MM.1S (cell line): ENCODE results near the gene SPINK14.

Experiments used
- DNase-seq: peaks from one replicate; pipeline ENCODE4 v3.0.0-alpha.2; 2015
- H2AFZ ChIP-seq: fragments of 300-600 bp; sonication (generic); 2 replicates; pipeline ENCODE4 v1.6.0; 2016; ENCODE audit warnings: antibody characterized with exemption, low read length
- H3F3A ChIP-seq: fragments of 300-600 bp; sonication (generic); 2 replicates; pipeline ENCODE4 v1.6.1; 2016; ENCODE audit warnings: mild to moderate bottlenecking, antibody characterized with exemption, low read length, moderate library complexity, mixed read lengths; ENCODE audit not compliant: insufficient read depth
- H3K27ac ChIP-seq: fragments of 300-600 bp; sonication (generic); 2 replicates; pipeline ENCODE4 v1.5.1; 2016; ENCODE audit warnings: mild to moderate bottlenecking, low read length
- H3K27me3 ChIP-seq: fragments of 300-600 bp; sonication (generic); replicated peaks from 2 replicates; pipeline ENCODE4 v1.6.0; 2016; ENCODE audit warnings: low read length; ENCODE audit not compliant: insufficient read depth
- H3K36me3 ChIP-seq: fragments of 300-600 bp; sonication (generic); replicated peaks from 2 replicates; pipeline ENCODE4 v1.6.1; 2016; ENCODE audit warnings: mild to moderate bottlenecking, low read length, mixed read lengths; ENCODE audit not compliant: insufficient read depth
- H3K4me1 ChIP-seq: fragments of 300-600 bp; sonication (generic); 2 replicates; pipeline ENCODE4 v1.6.1; 2016; ENCODE audit warnings: low read length, mixed read lengths
- H3K4me2 ChIP-seq: fragments of 300-600 bp; sonication (generic); 2 replicates; pipeline ENCODE4 v1.6.0; 2016; ENCODE audit warnings: low read depth, low read length
- H3K4me3 ChIP-seq: fragments of 300-600 bp; sonication (generic); 2 replicates; pipeline ENCODE4 v1.5.1; 2016; ENCODE audit warnings: low read length, mixed read lengths
- H3K79me2 ChIP-seq: fragments of 300-600 bp; sonication (generic); 2 replicates; pipeline ENCODE4 v1.6.1; 2016; ENCODE audit warnings: mixed run types, low read length, mixed read lengths
- H3K9ac ChIP-seq: fragments of 300-600 bp; sonication (generic); 2 replicates; pipeline ENCODE4 v1.6.1; 2016; ENCODE audit warnings: low read length, mixed read lengths
- H3K9me2 ChIP-seq: fragments of 300-600 bp; sonication (generic); replicated peaks from 2 replicates; pipeline ENCODE4 v1.6.1; 2016; ENCODE audit warnings: mild to moderate bottlenecking, low read length, mixed read lengths; ENCODE audit not compliant: insufficient read depth
- H3K9me3 ChIP-seq: fragments of 300-600 bp; sonication (generic); replicated peaks from 2 replicates; pipeline ENCODE4 v1.6.1; 2016; ENCODE audit warnings: mild to moderate bottlenecking, low read length, mixed read lengths; ENCODE audit not compliant: insufficient read depth
- H4K20me1 ChIP-seq: fragments of 300-600 bp; sonication (generic); 2 replicates; pipeline ENCODE4 v1.6.1; 2016; ENCODE audit warnings: mild to moderate bottlenecking, low read length, moderate library complexity, mixed read lengths; ENCODE audit not compliant: insufficient read depth
- EZH2 ChIP-seq: fragments of 300-600 bp; sonication (generic); optimal IDR thresholded peaks from 2 replicates; pipeline ENCODE3; 2017; ENCODE audit warnings: low read depth, mild to moderate bottlenecking, antibody characterized with exemption, low read length, mixed read lengths
- EZH2phosphoT487 ChIP-seq: fragments of 300-600 bp; sonication (generic); IDR thresholded peaks from 2 replicates; pipeline ENCODE4 v1.6.1; 2018; ENCODE audit warnings: antibody characterized with exemption, low read length
- TF ChIP-seq, protein P1 (sequence below): fragments of 300-600 bp; sonication (generic); IDR thresholded peaks from 2 replicates; pipeline ENCODE4 v1.5.1; 2016; ENCODE audit warnings: antibody characterized with exemption, low read length, mixed read lengths

The SPINK14 gene

DNA sequence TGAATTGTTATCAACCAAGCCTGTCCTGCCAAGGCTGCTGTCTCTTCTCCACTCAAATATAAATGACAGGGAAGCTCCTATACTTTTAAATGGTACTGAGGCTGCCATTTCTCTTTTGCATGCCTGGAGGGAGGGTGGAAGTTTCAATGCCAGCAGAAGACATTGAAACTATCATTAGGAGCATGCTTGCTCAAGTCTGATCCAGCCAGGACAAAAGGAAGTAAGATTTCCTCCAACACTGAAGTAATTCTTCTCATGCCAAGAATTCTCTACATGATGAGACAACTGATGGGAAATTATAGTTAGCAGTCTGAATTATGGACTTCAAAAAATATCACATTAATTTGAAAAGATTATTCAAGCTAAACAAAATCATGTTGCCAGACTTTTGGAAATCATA, 39.9 kb downstream of the SPINK14 start:
- H3F3A ChIP-seq, result no peaks in the 10 kb centered on the region
- no peak overlapping the region for H3K4me3 ChIP-seq
- no peak for DNase-seq
- no peaks in the 10 kb centered on the region for H3K36me3 ChIP-seq
- H3K27me3 ChIP-seq, result no peaks in the 10 kb centered on the region
- no peak overlapping the region for H3K4me2 ChIP-seq
- no peaks in the 10 kb centered on the region for H3K79me2 ChIP-seq
- H3K4me1 ChIP-seq, result no peaks in the 10 kb centered on the region
- no peak overlapping the region for H3K27ac ChIP-seq
- no peak overlapping the region for H2AFZ ChIP-seq
- H4K20me1 ChIP-seq, result no peaks in the 10 kb centered on the region
- TF ChIP-seq EZH2phosphoT487, result no peak
- TF ChIP-seq EZH2, result no peak
- TF ChIP-seq, protein P1, sequence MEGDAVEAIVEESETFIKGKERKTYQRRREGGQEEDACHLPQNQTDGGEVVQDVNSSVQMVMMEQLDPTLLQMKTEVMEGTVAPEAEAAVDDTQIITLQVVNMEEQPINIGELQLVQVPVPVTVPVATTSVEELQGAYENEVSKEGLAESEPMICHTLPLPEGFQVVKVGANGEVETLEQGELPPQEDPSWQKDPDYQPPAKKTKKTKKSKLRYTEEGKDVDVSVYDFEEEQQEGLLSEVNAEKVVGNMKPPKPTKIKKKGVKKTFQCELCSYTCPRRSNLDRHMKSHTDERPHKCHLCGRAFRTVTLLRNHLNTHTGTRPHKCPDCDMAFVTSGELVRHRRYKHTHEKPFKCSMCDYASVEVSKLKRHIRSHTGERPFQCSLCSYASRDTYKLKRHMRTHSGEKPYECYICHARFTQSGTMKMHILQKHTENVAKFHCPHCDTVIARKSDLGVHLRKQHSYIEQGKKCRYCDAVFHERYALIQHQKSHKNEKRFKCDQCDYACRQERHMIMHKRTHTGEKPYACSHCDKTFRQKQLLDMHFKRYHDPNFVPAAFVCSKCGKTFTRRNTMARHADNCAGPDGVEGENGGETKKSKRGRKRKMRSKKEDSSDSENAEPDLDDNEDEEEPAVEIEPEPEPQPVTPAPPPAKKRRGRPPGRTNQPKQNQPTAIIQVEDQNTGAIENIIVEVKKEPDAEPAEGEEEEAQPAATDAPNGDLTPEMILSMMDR, result no peak
- H3K9me2 ChIP-seq, result no peaks in the 10 kb centered on the region; the same call in 1 of the 2 replicates
- H3K9me3 ChIP-seq, result no peaks in the 10 kb centered on the region
- H3K9ac ChIP-seq, result no peak overlapping the region

DNA sequence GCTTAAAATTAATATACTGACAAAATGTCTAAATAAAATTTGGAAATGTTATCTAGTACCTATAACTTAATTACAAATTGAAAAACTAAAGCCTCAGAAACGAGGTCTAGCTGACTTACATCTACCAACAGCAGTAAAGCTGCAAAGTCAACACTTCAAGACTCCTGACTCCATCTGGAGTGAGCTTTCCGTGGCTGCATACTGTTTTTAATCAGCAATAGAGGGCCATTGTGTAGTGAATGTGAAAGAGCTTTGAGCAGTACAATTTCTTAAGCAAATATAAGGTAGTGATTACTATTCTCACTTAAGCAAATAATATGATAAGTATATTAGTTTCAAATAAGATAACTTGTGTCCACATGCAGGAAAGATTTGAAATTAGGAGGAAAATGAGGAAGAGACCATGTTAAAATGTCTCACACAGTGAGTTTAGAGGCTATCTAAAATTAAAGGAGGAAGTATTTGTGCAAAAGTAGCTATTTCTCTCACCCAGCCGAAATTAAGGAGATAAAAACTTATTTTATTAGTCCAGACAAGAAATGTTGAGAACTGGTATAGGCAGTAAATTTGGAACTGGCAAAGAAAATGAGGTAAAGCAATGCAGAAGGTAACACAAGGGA, 40.9 kb downstream of the SPINK14 start:
- Histone ChIP-seq H3K4me1 (no peaks in the 10 kb centered on the region), H4K20me1 (no peaks in the 10 kb centered on the region), H3K27me3 (no peaks in the 10 kb centered on the region), H3K9me3 (no peaks in the 10 kb centered on the region), H3K9ac (no peak overlapping the region), H3K9me2 (no peaks in the 10 kb centered on the region), H3K27ac (no peak overlapping the region), H3K4me2 (no peak overlapping the region), H2AFZ (no peak overlapping the region), H3K4me3 (no peak overlapping the region), H3F3A (no peaks in the 10 kb centered on the region), H3K36me3 (no peaks in the 10 kb centered on the region), H3K79me2 (no peaks in the 10 kb centered on the region)
- DNase-seq, result no peak
- no peak for TF ChIP-seq EZH2phosphoT487
- TF ChIP-seq EZH2, result no peak
- TF ChIP-seq, protein P1, result no peak

DNA sequence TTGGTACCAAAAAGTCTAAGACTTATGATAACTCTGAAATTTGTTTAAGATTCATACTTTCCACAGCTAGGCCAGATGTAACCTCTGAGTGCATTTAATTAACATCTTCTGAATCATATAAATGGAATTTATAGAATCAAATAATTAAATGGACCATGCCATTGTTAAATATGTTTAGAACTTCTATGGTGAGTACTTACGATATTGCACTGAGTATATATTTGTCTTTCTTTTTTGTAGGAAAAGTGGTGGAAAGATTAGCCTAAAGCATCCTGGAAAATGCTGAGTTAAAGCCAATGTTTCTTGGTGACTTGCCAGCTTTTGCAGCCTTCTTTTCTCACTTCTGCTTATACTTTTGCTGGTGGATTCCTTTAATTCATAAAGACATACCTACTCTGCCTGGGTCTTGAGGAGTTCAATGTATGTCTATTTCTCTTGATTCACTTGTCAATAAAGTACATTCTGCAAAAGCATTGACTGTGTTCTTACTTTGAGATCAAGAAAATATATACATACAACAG, 46.4 kb downstream of the SPINK14 start:
- H4K20me1 ChIP-seq, result no peaks in the 10 kb centered on the region
- DNase-seq, result no peak
- no peaks in the 10 kb centered on the region for H3K36me3 ChIP-seq
- no peak overlapping the region for H3K4me3 ChIP-seq
- H3K27ac ChIP-seq, result no peak overlapping the region
- H3K27me3 ChIP-seq, result no peaks in the 10 kb centered on the region
- no peaks in the 10 kb centered on the region for H3K4me1 ChIP-seq
- TF ChIP-seq EZH2phosphoT487 (no peak), EZH2 (no peak)
- TF ChIP-seq, protein P1, result no peak
- H3F3A ChIP-seq, result no peaks in the 10 kb centered on the region
- H3K4me2 ChIP-seq, result no peak overlapping the region
- H3K9me3 ChIP-seq, result no peaks in the 10 kb centered on the region
- H2AFZ ChIP-seq, result no peak overlapping the region
- no peaks in the 10 kb centered on the region for H3K9me2 ChIP-seq
- no peak overlapping the region for H3K9ac ChIP-seq
- H3K79me2 ChIP-seq, result no peaks in the 10 kb centered on the region
